Activated naive CD8-positive, alpha-beta T cell treated with anti-CD3 and anti-CD28 coated beads, Interleukin-2, amount 10 ng/mL, durations not matched to agents 7 days and 5 days (primary cell): ENCODE measurements around the gene ZIC4. TPM values are rescaled to one million over a fixed set of nuclear protein-coding genes. Genes with fewer than 3 reads are reported as not detected.

Experiments used
- ATAC-seq: fragments of 150-1000 bp; cut with Tn5 transposase; one replicate; pipeline ENCODE4 v1.10.0; 2021; ENCODE audit warnings: low read depth, moderate library complexity
- POLR2A ChIA-PET: fragments of 350-600 bp; sonication (Branson Sonifier 250); formaldehyde crosslinking; loops from one replicate; lab custom pipeline; 2021; ENCODE audit warnings: antibody characterized with exemption; lab: Charles Lee
- DNase-seq: peaks from one replicate; pipeline ENCODE4 v3.0.0; 2021
- H3K27ac Mint-ChIP-seq: one replicate; pipeline ENCODE4 v1.8.0; 2022; ENCODE audit warnings: mild to moderate bottlenecking, mixed read lengths
- H3K27me3 Mint-ChIP-seq: one replicate; pipeline ENCODE4 v1.8.0; 2022; ENCODE audit warnings: mild to moderate bottlenecking, moderate library complexity, mixed read lengths
- H3K36me3 Mint-ChIP-seq: one replicate; pipeline ENCODE4 v1.8.0; 2021; ENCODE audit warnings: mild to moderate bottlenecking, mixed read lengths
- H3K4me1 Mint-ChIP-seq: one replicate; pipeline ENCODE4 v1.8.0; 2021; ENCODE audit warnings: mixed read lengths
- H3K4me3 Mint-ChIP-seq: one replicate; pipeline ENCODE4 v1.8.0; 2022; ENCODE audit warnings: mild to moderate bottlenecking, moderate library complexity, mixed read lengths
- H3K9me3 Mint-ChIP-seq: one replicate; pipeline ENCODE4 v1.8.0; 2021; ENCODE audit warnings: mixed read lengths
- total RNA-seq, 2 experiments: library from RNA; stranded (reverse); gene quantifications; one replicate each; pipeline ENCODE4 v1.2.3, GENCODE V29; 2021

The ZIC4 gene
- total RNA-seq, 2 experiments from 2014 or later: not detected

GRCh38 chr3:147360051-147360439, 46.3 kb downstream of the ZIC4 start:
- Mint-ChIP-seq H3K9me3 (peaks cover 4% of the 10 kb centered on the region), H3K36me3 (no peaks in the 10 kb centered on the region), H3K27ac (no peak overlapping the region), H3K4me1 (no peaks in the 10 kb centered on the region), H3K27me3 (peaks cover 58% of the 10 kb centered on the region), H3K4me3 (no peak overlapping the region)
- POLR2A ChIA-PET: no interaction called here
- no peak for ATAC-seq
- no peak for DNase-seq

DNA sequence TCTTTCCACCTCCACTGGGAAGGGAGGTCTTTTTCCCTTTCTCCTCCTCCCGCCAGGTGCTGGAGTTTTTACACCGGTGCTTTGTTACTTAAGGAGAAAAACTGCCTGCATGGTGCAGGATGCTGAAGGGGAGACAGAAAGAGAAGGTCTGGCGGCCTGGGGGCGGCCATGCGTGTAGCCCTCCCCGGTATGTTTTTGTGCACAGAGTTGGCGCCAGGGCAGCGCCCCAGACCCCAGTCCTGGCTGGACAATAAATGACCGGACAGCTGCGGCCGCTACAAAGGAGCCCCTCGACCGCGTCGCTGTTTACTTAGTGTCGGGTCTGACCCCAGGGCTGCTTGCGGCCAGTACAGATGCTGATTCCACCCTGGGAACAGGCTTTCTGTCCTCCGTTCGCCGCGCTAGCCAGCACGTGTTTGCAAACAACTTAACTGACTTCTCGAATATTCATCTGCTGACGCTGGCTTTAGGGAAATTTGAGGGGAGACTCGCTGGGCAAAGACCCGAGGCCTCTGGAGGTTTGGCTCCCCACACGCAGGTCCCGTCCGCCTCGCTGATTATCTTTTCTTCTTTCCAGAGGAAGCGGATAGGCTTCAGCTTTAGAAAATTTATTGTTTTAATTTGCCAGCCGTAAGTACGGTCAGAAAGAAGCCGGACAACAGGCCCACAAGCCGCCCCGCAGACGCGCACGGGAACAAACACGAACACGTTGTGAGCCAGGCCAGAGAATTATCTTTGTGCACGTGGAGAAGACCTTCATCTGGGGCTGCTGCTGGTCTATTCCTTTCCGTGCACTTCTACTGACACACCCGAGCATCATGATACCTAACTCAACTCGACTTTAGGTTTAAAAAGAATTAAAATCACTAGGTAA, 46.9 kb downstream of the ZIC4 start:
- Mint-ChIP-seq H3K27ac (no peak overlapping the region), H3K36me3 (no peaks in the 10 kb centered on the region), H3K4me1 (no peaks in the 10 kb centered on the region), H3K4me3 (no peak overlapping the region), H3K27me3 (peaks cover 64% of the 10 kb centered on the region), H3K9me3 (peaks cover 4% of the 10 kb centered on the region)
- DNase-seq (no peak), ATAC-seq (no peak)
- POLR2A ChIA-PET: no interaction called here

- Mint-ChIP-seq H3K4me3 (no peak overlapping the region), H3K27me3 (peaks cover 75% of the 10 kb centered on the region), H3K9me3 (peaks cover 4% of the 10 kb centered on the region), H3K36me3 (no peaks in the 10 kb centered on the region), H3K4me1 (no peaks in the 10 kb centered on the region), H3K27ac (no peak overlapping the region)
- POLR2A ChIA-PET: no interaction called here
- ATAC-seq (no peak), DNase-seq (no peak)
Observed at GRCh38 chr3:147358144-147358992, 48.0 kb downstream of the ZIC4 start.

DNA sequence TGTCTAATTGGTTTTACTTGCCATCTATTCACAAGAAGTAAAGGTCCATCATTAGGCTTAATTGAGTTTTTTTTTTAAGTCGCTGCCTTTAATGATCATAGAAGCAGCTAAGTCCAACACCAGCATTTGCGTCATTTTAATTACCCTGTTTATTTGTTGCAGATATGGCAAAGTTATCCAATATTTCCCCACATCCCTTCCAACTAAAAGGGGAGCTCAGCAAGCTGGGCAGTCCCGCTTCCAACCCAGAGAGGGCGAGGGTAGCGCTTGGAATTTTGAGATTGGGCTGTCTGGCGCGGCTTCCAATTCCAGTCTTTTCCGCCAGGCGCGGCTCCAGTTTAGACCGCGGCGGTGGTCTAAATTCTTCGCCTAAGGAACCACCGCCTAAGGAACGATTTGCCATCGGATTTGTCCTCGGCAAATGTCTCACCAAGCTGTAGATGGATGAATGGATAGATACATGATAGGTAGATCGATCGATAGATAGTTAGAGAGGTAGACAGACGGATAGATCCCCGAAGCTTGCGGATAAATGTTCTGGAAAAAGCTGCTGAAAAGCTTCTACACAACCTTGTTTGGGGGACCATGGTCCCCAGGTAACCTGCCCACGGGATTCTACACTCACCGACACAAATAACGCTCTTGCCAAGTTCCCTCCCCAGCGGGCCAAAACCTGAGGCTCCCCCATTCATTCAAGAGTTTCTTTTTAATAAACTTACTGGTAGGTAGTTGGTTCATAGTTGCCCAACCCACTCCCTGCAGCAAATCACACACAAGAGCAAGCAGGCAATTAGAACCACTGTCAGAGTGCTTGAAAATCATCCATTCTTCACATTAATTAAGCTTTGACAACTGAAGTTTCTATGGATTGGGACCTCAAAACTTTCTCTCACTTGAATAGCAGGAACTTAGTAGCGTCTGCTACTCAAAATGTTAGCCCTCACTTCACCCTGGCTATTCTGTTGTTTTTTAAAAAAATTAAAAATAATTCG, 49.1 kb downstream of the ZIC4 start:
- ATAC-seq: no peak
- no peaks in the 10 kb centered on the region for H3K36me3 Mint-ChIP-seq
- H3K4me3 Mint-ChIP-seq: no peak overlapping the region
- no peak overlapping the region for H3K27ac Mint-ChIP-seq
- peaks cover 4% of the 10 kb centered on the region for H3K9me3 Mint-ChIP-seq
- no peak for DNase-seq
- peaks cover 76% of the 10 kb centered on the region for H3K27me3 Mint-ChIP-seq
- no peaks in the 10 kb centered on the region for H3K4me1 Mint-ChIP-seq
- POLR2A ChIA-PET: no interaction called here

DNA sequence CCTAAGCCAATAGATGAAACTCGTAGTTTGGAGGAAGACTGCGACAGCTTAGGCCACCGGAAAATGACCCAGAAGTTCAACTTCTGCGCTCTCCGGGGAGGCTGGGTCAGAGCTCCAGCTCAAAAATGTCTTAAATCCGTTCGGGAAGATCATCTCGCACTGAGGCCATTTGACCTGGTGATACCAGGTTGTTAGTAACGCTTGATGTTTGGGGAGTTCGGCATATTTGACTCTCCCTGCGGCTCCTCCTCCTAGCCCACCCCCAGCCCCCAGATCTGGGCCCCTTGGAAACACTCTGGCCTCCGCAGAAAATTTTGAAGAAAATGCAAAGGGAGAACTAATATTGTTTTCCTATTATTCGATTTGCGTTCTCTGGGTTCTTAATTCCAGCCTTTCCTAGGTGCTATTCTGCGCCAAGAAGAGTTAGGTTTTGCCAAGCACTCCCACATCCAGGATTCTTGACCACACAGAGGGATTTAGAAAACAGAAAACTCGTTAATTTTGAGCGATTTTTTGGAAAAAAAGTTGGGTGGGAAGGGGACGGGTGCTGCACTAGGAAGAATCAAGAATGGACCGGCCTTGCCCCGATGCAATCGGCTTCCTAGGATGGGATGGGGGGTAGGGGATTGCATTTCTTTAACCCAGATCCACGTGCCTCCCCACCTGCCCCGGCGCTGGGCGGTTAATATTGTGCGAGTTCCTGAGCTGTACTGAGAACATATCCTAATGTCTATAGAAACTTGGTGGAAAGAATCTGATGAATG, 50.0 kb downstream of the ZIC4 start:
- Mint-ChIP-seq H3K36me3 (no peaks in the 10 kb centered on the region), H3K4me1 (no peaks in the 10 kb centered on the region), H3K27me3 (peaks cover 79% of the 10 kb centered on the region), H3K27ac (no peak overlapping the region), H3K4me3 (no peak overlapping the region), H3K9me3 (peaks cover 4% of the 10 kb centered on the region)
- no peak for DNase-seq
- no peak for ATAC-seq
- POLR2A ChIA-PET: no interaction called here

DNA sequence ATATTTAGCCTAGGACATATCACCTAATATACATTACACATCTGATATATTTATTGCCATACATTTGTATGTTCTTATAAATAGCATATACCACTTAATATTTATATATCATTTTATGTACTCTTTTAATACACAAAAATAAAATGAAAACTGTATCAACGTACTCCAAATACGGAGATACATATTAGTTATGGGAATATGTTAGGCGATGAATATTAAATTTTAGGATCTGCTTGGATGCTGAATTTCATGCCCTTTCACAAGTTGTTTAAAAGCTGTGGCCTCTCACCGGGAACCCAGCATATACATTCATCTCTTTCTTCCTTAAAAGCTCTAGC, 50.6 kb downstream of the ZIC4 start:
- Mint-ChIP-seq H3K27ac (no peak overlapping the region), H3K9me3 (peaks cover 4% of the 10 kb centered on the region), H3K4me1 (no peaks in the 10 kb centered on the region), H3K27me3 (peaks cover 74% of the 10 kb centered on the region), H3K36me3 (no peaks in the 10 kb centered on the region), H3K4me3 (no peak overlapping the region)
- DNase-seq: no peak
- POLR2A ChIA-PET: no interaction called here
- no peak for ATAC-seq

- no peak for DNase-seq
- Mint-ChIP-seq H3K27ac (no peak overlapping the region), H3K36me3 (no peaks in the 10 kb centered on the region), H3K4me1 (no peaks in the 10 kb centered on the region), H3K27me3 (peaks cover 69% of the 10 kb centered on the region), H3K4me3 (no peak overlapping the region), H3K9me3 (peaks cover 4% of the 10 kb centered on the region)
- ATAC-seq: no peak
- POLR2A ChIA-PET: no interaction called here
Observed at GRCh38 chr3:147355084-147355752, 51.1 kb downstream of the ZIC4 start.

DNA sequence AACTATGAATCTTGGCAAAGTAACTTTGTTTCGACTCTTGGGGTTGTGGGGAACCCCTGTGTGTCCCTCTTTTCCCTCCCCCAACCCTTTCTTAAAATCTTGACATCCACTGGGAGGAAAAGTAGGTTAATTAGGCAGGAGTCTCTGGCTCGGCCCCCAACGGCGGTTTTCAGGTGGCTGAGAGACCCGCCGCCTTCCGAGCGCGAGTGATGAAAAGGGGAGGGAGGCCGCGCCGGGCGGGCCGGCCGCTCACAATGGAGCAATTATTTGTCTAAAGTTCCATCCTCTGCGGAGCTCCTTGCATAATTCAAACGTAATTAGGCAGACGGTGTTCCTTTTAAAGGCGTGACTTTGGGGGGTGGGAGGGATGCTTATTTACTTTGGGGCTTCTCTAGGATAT, 51.7 kb downstream of the ZIC4 start:
- POLR2A ChIA-PET: no interaction called here
- no peak for DNase-seq
- Mint-ChIP-seq H3K27me3 (peaks cover 63% of the 10 kb centered on the region), H3K27ac (no peak overlapping the region), H3K9me3 (peaks cover 4% of the 10 kb centered on the region), H3K4me1 (no peaks in the 10 kb centered on the region), H3K4me3 (no peak overlapping the region), H3K36me3 (no peaks in the 10 kb centered on the region)
- no peak for ATAC-seq

DNA sequence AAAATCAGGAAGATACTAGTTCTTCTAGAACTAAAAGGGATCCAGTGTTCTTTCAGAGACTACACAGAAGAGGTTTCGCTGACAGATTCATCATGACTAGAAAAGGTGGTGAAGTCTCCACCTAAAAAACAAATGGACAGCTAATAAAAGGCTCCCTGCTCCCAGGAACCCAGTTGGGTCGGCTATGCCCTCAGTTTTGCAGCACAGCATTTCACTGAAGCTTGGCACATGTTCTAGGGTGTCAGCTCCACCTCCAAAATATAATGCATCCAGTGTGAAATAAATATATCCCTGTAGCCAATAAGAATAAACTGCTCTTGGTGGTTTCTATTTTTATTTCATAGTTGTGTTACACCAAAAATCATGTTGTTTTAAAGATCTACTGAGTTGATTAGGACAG, 55.0 kb downstream of the ZIC4 start:
- Mint-ChIP-seq H3K4me3 (no peak overlapping the region), H3K36me3 (no peaks in the 10 kb centered on the region), H3K27me3 (peaks cover 31% of the 10 kb centered on the region), H3K27ac (no peak overlapping the region), H3K4me1 (no peaks in the 10 kb centered on the region), H3K9me3 (peaks cover 2% of the 10 kb centered on the region)
- DNase-seq (no peak), ATAC-seq (no peak)
- POLR2A ChIA-PET: no interaction called here

GRCh38 chr3:147348976-147349375, 57.4 kb downstream of the ZIC4 start:
- Mint-ChIP-seq H3K36me3 (no peaks in the 10 kb centered on the region), H3K27me3 (peaks cover 12% of the 10 kb centered on the region), H3K4me1 (no peaks in the 10 kb centered on the region), H3K4me3 (no peak overlapping the region), H3K27ac (no peak overlapping the region), H3K9me3 (no peaks in the 10 kb centered on the region)
- ATAC-seq (no peak), DNase-seq (no peak)
- POLR2A ChIA-PET: no interaction called here

DNA sequence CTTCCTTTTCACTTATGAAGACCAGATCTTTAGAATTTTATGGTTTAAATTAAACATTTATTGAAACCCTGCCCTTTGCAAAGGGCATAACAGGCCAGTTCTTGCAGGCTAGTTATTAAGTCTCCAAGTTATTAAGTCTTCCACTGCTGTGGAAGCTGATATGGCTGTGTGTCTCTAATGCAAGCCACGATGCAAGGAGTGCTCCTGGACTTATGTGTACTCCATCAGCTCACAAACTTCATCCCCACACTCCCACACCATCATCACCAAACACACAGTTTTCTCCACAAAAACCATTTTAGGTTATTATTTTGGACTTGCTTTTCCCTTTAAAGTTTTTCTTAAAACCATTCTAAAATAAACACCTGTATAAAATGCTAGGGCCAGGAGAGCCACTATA, 62.4 kb downstream of the ZIC4 start:
- Mint-ChIP-seq H3K27ac (no peak overlapping the region), H3K27me3 (peaks cover 2% of the 10 kb centered on the region), H3K36me3 (no peaks in the 10 kb centered on the region), H3K4me3 (no peak overlapping the region), H3K4me1 (no peaks in the 10 kb centered on the region), H3K9me3 (peaks cover 1% of the 10 kb centered on the region)
- DNase-seq (no peak), ATAC-seq (no peak)
- POLR2A ChIA-PET: no interaction called here

- POLR2A ChIA-PET: no interaction called here
- ATAC-seq: no peak
- Mint-ChIP-seq H3K4me3 (no peak overlapping the region), H3K27ac (no peak overlapping the region), H3K27me3 (peaks cover 2% of the 10 kb centered on the region), H3K4me1 (no peaks in the 10 kb centered on the region), H3K36me3 (no peaks in the 10 kb centered on the region), H3K9me3 (peaks cover 1% of the 10 kb centered on the region)
- no peak for DNase-seq
Observed at GRCh38 chr3:147341727-147342126, 64.6 kb downstream of the ZIC4 start.
